ENCODE measurements around the gene HOXA2.
A peak's percentile ranks its signal among the peaks of the same experiment; 100 is the strongest.

HOXA2 gene

GRCh38 chr7:27096768-27097514 lies 5.5 kb downstream of the HOXA2 start:
- peak overlapping the region; percentile 66 for H3K4me3 ChIP-seq (ENCODE audit: severe bottlenecking)
- TF ChIP-seq CTCF (IDR thresholded peaks at IDR 0.05; ENCODE audit: poor library complexity, severe bottlenecking), result no peak
- peak; percentile 4; the same call in 1 of the 3 replicates for ATAC-seq (ENCODE audit: low read depth)
- no peaks in the 10 kb centered on the region for H3K27me3 ChIP-seq (ENCODE audit: insufficient read depth, poor library complexity, severe bottlenecking)
- no peak for DNase-seq (ENCODE audit: low spot score)
- peaks cover 7% of the 10 kb centered on the region for H3K4me1 ChIP-seq (ENCODE audit: insufficient read depth, poor library complexity, severe bottlenecking)
- H3K27ac ChIP-seq (ENCODE audit: poor library complexity, severe bottlenecking), result peak overlapping the region; percentile 85
- peaks cover 16% of the 10 kb centered on the region for H3K36me3 ChIP-seq (ENCODE audit: low read depth)
- H3K9me3 ChIP-seq (ENCODE audit: severe bottlenecking), result no peaks in the 10 kb centered on the region

- H3K9me3 ChIP-seq (ENCODE audit: severe bottlenecking), result no peaks in the 10 kb centered on the region
- H3K4me1 ChIP-seq (ENCODE audit: insufficient read depth, poor library complexity, severe bottlenecking), result peaks cover 7% of the 10 kb centered on the region
- peak within 1 kb of the TSS; percentile 66 for H3K4me3 ChIP-seq (ENCODE audit: severe bottlenecking)
- peak within 1 kb of the TSS; percentile 85 for H3K27ac ChIP-seq (ENCODE audit: poor library complexity, severe bottlenecking)
- DNase-seq (ENCODE audit: low spot score) (peak; percentile 89), ATAC-seq (ENCODE audit: low read depth) (peak; percentile 62)
- peak; percentile 24 for TF ChIP-seq CTCF (IDR thresholded peaks at IDR 0.05; ENCODE audit: poor library complexity, severe bottlenecking)
- peaks cover 16% of the 10 kb centered on the region for H3K36me3 ChIP-seq (ENCODE audit: low read depth)
- H3K27me3 ChIP-seq (ENCODE audit: insufficient read depth, poor library complexity, severe bottlenecking), result no peaks in the 10 kb centered on the region
These were observed 6.4 kb downstream of the HOXA2 start, which contains the start of gene HOXA1 for GRCh38 chr7:27095897-27096767. Gene HOXA1 (minus strand): TSS chr7:27096000. CDS start chr7:27095912, 88 bp downstream.

GRCh38 chr7:27095050-27095896 lies 7.2 kb downstream of the HOXA2 start:
- no peak for DNase-seq (ENCODE audit: low spot score)
- no peak for TF ChIP-seq CTCF (IDR thresholded peaks at IDR 0.05; ENCODE audit: poor library complexity, severe bottlenecking)
- peak overlapping the region; percentile 85 for H3K27ac ChIP-seq (ENCODE audit: poor library complexity, severe bottlenecking)
- no peaks in the 10 kb centered on the region for H3K27me3 ChIP-seq (ENCODE audit: insufficient read depth, poor library complexity, severe bottlenecking)
- H3K9me3 ChIP-seq (ENCODE audit: severe bottlenecking), result no peaks in the 10 kb centered on the region
- peak overlapping the region; percentile 66 for H3K4me3 ChIP-seq (ENCODE audit: severe bottlenecking)
- H3K4me1 ChIP-seq (ENCODE audit: insufficient read depth, poor library complexity, severe bottlenecking), result peaks cover 7% of the 10 kb centered on the region
- ATAC-seq (ENCODE audit: low read depth), result no peak
- peaks cover 13% of the 10 kb centered on the region for H3K36me3 ChIP-seq (ENCODE audit: low read depth)

GRCh38 chr7:27094304-27095049 lies 8.0 kb downstream of the HOXA2 start:
- Histone ChIP-seq H3K27ac (ENCODE audit: poor library complexity, severe bottlenecking) (no peak overlapping the region), H3K4me3 (ENCODE audit: severe bottlenecking) (peak overlapping the region; percentile 66), H3K4me1 (ENCODE audit: insufficient read depth, poor library complexity, severe bottlenecking) (peaks cover 3% of the 10 kb centered on the region), H3K27me3 (ENCODE audit: insufficient read depth, poor library complexity, severe bottlenecking) (no peaks in the 10 kb centered on the region), H3K36me3 (ENCODE audit: low read depth) (peaks cover 5% of the 10 kb centered on the region), H3K9me3 (ENCODE audit: severe bottlenecking) (no peaks in the 10 kb centered on the region)
- no peak for ATAC-seq (ENCODE audit: low read depth)
- DNase-seq (ENCODE audit: low spot score), result no peak
- TF ChIP-seq CTCF (IDR thresholded peaks at IDR 0.05; ENCODE audit: poor library complexity, severe bottlenecking), result no peak

Measured in RWPE2 (cell line).